Measurements from ENCODE around the gene EFHC2. TPM values are rescaled to one million over a fixed set of nuclear protein-coding genes. Genes with fewer than 3 reads are reported as not detected.
"Not testable (repeated sequence)": the region's sequence is repeated elsewhere in the genome, so short reads cannot be mapped to it uniquely, and the experiment has no call there.

The EFHC2 gene
- total RNA-seq, 1 donor from 2014 or later, result under 0.01 TPM

DNA sequence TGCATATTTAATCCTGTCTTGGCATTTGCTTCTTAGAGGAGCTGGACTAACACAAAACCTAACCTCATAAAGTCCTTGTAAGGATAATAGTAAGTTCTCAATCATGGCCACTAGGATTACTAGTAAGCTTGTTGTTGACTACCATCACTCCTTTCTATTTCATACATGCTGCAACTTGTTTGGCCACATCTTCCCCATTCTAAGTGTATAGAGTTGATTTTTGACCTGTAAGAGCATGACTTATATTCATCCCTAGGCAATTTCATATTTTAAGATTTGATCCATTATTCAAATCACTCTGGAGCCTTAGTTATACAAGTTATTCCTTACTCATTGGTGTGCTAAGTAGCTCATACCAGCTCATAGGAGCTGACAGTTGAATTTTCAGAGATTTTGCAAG, 109.4 kb downstream of the EFHC2 start:
- DNase-seq (ENCODE audit: low read depth, low spot score), result no peak

DNA sequence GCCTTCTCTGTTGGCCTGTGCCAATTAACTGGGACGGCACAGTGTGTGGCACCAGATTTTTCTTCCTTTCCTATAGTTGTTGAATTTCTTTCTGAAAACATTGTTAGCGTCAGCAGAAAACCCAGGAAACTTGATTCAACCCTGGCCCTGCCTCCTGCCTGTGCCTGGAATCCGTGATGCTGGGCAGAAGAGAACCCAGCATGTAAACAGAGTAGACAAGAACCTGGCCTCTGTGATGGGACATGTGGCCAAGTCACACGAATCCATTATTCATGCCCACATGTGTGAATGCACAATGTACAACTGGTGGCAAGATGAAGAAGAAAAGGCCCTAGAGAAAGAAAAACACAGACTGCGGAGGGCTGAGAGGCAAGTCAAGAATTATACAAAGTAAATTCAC, 111.4 kb downstream of the EFHC2 start:
- DNase-seq (ENCODE audit: low read depth, low spot score), result no peak

DNA sequence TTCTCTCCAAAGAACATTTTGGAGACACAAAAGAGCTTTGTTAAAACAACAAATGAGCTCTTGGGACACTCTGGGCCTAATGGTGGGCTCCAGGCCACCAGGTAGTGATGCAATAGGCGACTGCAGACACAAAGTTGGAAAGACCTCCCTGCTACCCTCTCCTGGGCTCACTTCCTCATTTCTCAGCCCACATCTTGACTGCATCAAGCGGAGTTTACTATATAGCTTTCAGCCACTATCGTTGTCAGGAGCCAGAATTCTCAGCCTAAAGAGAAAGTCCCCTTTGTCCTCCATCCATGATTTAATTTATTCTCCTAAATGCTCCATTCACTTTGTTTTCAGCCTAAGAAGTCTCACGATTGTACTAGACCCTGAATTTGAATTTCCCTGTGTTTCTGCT, 114.9 kb downstream of the EFHC2 start:
- no peak for DNase-seq (ENCODE audit: low read depth, low spot score)

DNA sequence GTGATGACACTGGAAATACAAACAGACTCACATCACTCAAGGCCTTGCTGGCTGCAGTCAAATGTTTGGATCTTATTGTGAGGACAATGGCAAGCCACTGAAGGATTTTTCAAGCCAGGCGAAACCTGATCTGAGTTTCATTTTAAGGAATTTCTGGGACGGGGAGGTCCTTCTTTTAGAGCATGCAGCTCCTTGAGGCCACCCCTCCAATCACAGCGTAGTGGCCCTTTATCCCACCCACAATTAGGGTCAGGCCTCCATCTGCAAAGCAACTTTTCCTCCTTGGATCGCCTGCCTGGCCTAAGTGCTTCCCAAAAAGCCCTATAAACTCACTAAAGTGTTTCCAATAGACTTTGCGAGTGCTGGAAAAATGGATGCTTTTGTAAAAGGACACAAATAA, 115.5 kb downstream of the EFHC2 start:
- no peak for DNase-seq (ENCODE audit: low read depth, low spot score)

DNA sequence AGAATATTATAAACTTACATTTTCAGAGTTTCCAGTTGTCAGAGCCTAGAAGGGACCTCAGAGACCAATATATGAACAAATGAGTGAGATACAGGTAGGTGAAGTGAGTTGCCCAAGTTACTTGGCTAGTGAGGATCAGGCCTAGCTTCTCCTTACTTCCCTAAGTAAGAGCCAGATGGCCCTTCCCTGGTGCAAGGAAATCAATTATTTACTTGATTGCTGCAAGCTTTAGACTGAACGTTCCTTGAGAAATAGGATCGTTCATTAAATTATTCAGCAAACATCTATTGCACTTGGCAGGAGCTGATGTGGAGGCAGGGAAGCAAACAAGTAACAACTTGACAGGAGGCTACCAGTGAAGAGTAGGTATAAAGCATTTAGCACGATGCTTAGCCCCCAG, 117.8 kb downstream of the EFHC2 start:
- DNase-seq (ENCODE audit: low read depth, low spot score), result no peak

DNA sequence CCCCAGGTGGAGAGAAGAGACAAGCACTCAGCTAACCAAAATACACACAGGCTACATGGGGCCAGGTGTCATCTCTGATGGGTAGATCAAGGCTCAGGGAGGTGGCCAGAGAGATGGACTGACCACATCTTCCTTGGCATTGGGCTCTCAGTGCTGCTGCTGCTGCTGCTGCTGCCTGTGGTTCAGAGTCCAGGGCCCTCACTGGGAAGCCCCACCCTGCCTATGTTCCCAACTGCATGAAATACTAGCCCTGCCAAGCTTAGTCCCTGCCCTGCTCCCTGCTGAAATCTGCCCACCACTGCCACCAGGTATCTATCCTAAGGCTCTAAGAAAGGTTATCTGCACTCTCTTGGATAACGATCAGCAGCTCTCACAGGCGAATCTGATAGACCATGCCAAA, 118.7 kb downstream of the EFHC2 start:
- DNase-seq (ENCODE audit: low read depth, low spot score), result no peak

DNA sequence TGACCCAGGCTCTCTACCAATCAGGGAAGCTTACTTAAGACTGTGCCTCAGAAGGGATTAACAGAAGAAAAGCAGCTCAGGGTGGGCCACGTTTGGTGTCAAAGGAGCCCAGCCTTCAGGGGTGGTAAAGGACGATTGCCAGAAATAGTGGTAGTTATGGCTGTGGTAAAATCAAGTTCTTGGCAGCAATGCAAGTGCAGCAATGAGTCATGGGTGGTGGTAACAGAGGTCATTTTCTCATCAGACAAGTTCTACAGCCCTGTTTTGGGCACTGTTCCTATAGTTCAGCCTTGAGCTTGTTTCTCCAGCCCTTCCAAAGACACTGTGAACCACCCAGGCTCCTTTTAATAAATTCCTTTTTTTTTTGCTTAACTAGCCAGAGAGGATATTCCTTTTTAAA, 120.3 kb downstream of the EFHC2 start:
- DNase-seq (ENCODE audit: low read depth, low spot score), result no peak

DNA sequence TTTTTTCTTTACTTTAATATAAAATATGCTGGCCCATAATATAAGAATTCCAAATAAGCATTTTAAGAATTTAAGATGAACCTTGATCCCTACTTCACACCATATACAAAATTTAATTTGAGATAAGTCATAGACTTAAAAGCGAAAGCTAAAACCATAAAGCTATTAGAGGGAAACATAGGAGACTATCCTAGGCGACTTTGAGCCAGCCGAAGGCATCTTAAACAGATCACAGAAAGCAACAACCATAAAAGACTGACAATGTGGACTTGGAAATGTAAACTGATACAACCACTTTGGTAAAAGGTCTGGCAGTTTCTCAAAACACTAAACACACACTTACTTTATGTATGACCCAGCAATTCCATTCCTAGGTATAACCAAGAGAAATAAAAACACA, 125.0 kb downstream of the EFHC2 start:
- DNase-seq (ENCODE audit: low read depth, low spot score), result no peak

DNA sequence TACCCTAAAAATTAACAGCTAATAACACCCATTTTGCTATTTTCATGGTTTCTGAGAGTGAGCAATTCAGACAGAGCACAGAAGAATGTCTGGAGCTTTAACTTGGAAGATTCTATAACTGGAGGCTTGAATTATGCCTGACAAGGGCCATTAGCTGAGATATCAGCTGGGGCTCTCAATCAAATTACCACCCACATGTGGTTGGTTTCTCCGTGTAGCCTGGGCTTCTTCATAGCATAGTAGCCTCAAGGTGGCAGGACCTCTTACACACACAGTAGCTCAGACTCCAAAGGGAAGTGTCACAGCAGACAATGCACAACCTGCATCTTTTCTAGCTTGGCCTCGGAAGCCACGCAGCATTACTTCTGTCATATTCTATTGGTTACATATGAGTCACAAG, 127.3 kb downstream of the EFHC2 start:
- no peak for DNase-seq (ENCODE audit: low read depth, low spot score)

DNA sequence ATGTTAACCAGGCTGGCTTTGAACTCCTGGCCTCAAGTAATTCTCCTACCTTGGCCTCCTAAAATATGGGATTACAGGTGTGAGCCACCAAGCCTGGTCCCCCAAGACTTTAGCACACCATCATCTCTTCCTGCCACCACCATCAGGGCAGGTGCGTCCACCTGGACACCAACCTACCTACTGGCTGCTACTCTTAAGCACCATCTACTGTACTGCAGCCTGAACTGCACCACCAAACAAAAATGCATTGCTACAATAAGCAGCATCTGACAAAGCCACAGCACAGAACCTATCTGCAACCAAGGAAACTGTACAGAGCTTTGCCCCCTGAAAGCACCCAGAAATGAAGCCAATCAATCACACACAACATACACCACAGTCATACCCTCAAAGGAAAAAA, 139.7 kb downstream of the EFHC2 start:
- DNase-seq (ENCODE audit: low read depth, low spot score), result no peak

DNA sequence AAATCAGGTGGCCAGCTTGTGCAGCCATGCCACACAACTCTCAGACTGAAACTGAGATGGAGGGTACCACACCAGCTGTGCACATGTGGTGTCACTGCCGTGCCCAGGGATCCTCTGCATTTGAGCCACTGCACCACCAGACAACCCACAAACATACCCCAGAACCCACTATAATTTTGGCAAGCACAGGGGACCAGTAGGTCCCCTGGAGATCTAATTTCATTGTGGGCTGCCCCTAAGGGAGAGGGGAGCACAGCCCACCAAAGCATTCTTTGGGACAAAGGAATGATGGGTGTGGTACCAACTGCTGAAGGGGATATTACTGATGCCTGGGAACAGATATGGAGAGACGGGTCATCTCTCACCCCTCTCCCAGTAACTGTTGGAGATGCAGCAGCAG, 140.9 kb downstream of the EFHC2 start:
- DNase-seq (ENCODE audit: low read depth, low spot score), result no peak

DNA sequence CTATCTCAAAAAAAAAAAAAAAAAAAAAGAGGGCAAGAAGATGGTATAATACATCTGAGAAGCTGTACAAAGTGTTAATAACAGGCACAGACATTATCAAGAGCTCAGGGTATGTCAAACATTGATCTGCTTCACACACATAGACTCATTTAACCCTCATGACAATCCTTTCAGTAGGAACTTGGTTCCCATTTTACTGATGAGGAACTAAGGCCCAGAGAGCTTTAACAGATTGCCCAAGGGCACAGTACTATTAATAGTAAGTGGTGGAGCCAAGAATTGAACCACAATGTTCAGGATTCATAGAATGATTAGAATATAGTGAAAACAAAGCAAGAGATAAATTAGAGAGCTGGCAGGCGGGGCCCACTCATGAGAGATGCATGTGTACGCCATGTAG, 154.4 kb downstream of the EFHC2 start:
- DNase-seq (ENCODE audit: low read depth, low spot score), result no peak

DNA sequence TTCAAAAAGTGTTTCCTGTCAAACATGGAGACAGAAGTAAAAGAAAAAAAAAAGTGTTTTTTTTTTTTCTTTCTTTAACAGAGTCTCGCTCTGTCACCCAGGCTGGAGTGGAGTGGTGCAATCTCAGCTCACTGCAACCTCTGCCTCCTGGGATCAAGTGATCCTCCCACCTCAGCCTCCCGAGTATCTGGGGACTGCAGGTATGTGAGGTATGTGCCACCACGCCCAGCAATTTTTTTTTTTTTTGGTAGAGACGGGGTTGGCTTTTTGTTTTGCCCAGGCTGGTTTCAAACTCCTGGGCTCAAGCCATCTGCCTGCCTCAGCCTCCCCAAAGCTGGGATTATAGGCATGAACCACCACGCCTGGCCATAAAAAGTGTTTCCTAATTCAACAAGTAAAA, 155.6 kb downstream of the EFHC2 start:
- not testable (repeated sequence) for DNase-seq (ENCODE audit: low read depth, low spot score)

DNA sequence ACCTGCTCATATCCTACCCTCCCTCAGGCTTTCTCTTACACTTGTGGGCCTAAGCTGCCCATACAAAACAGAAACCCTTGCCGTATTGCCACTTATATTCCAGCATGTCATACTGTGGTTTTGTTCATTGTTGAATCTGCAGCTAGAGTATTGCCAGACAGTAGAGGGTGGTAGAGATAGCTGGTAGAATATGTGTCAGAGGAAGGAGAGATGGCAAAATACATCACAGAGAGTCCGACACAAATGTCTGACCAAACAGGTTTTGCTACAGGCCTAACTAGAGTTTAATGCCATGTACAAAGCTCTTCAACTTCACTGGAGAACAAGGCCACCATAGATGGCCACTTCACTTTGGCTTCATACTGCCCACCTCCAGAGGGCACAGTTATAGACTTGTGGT, 160.1 kb downstream of the EFHC2 start:
- no peak for DNase-seq (ENCODE audit: low read depth, low spot score)

DNA sequence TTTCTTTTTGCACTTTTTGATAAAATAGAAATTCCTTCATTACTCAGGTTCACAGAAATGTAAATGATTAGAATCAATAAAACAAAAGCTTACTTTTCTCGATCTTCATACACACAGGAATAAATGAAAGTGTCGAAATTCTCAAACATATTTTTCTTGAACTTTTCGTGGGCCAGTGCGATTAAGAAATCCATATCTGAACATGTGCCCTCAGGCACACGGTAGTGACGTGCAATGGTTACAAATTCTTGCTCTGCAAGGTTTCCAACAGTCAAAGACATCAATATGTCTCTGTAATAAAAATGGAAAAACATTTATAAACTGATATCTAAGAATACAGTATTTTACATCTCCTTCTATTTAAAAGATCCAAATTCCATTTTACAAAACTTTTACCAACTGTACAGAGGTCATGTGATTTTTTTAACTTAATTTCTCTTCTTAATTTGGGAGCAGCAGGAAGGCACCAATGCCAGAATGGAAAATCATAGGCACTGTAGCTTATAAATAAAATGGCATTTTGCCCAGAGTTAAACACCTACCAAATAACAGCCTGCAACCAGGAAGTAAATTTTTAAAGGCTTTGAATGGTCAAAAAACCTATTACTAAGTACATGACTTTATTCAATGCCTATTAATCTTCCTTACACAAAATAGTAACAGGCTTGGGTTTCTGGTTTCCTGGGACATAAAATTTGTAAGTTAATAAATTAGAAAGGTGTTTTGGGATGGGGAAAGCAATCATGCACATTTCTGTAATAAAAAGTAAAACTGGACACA, 165.0 kb downstream of the EFHC2 start:
- DNase-seq (ENCODE audit: low read depth, low spot score), result no peak

DNA sequence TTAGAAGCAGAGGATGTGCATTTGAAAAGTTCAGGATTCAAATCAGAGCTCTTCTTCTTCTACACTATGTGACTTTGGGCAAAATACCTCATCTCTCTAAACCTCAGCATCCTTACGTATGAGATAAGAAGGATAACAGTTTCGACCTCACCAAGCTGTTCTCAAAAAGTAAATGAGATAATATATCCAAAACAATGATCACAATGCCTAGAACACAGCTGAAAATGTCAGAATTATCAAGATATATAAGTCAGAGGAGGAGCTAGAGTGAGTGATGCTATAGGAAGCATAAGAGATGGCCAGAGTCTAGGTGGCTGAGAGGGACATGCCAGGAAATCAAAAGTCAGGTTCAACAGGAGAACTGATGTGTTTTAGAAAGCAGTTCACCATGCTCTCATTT, 168.0 kb downstream of the EFHC2 start:
- no peak for DNase-seq (ENCODE audit: low read depth, low spot score)

DNA sequence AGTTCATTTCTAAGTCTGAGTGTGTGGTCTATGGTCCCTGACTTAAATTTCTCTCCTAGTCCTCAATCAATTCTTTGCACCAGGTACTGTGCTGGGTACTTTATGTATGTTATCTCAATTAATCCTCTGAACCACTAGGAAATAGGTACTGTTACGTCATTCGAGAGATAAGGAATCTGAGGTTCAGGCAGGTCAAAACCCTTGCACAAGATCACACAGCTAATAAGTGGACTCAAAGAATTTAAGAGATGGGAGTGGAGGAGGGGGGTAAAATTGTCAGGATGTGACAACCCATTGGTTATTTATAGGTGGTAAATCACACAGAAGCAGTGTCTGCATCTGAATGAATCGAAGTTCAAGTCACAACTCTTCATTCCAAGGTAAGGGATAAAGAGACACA, 169.4 kb downstream of the EFHC2 start:
- DNase-seq (ENCODE audit: low read depth, low spot score), result no peak

DNA sequence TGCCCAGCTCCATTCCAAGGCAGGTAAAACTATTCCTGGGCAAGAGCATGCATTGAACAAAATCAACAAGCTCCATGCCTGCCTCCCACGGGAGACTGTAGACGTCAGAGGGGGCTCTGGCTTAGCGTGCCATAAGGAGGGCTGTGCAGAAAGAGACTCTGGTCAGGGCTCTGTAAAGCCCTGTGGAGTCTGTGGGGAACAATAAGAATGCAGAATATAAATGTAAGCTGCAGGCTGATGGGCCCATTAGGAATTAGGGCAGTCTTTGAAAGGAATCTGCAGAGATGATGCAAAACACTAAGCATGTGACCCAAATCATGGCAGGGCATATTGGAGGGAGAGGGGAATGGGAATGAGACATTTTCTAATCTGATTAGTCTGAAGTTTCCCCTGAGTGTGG, 170.3 kb downstream of the EFHC2 start:
- DNase-seq (ENCODE audit: low read depth, low spot score), result no peak

DNA sequence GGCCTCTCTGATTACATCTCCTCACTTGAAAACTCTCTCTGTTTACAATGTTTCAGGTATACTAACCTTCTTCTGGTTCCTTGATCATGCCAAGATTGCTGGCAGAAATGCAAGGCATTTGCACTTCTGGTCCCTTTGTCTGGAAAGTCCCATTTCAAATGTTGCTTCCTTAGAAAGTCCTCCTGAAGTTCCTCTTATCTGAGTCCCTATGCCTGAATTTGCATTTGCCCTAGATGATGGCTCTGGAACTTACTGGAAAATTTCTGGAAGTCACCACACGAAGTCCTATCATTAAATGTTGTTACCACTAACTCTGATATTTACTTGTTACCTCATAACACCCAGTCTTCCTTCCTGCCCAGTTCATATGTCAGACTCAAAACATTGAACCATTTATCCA, 176.4 kb downstream of the EFHC2 start:
- DNase-seq (ENCODE audit: low read depth, low spot score), result no peak

DNA sequence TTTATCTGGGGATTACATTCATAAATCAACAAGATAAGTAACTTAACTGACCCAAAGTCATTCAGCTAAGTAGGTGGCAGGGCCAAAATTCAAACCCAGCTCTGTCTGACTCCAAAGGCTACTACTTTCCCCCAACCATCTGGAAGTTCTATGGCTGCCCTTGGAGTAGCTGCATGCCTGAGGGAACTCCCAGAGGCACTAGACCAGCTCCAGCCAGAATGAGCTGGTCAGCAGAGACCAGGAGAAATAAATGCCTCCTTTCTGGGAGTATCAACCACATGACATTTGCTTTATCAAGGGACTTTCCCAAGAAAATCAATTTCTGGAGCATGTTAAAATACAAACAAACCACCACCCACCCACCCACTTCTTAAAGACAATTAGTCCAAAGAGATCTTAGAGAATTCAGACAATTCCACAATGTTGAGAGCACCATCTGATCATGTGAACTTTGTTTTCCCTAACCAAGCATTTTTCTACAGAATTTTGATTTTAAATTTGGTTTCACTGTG, 180.5 kb downstream of the EFHC2 start:
- DNase-seq (ENCODE audit: low read depth, low spot score), result no peak

DNA sequence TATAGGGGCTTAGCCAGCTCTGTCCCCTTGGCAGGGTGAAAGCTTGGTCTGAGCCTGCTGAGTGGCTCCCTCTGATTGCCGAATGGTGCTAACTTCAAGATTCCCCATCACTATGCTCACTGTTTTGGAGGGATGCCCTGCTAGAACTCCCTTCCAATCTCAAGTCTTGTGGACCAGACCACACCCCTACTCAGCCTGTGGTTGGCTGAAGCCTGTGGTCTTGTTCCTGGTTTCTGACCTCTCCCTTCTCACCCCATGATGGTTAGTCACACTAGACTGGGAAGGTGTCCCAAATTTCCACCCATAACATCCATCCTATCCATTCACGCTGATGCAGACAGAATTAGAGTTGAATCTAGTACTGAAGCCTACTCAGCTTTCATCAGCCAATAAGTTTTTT, 185.6 kb downstream of the EFHC2 start:
- DNase-seq (ENCODE audit: low read depth, low spot score), result no peak

DNA sequence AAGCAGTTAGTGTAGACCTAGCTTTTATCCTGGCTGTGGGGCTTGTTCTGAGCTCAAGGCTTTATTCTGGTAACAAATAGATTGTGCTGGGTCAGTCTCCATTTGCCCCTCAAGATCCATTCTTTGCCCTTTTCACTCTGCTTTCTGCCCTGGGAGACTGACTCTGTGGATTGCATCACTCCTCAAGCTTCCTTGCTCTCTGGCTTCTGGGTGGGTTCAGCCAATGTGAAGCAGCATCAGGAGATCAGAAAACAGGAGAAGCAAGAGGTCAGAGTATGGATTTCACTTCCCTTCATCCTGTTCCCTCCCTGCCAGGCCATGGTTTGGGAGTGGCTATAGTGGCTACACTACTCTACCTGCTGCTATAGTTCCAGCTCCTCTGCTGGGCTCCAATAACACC, 186.2 kb downstream of the EFHC2 start:
- DNase-seq (ENCODE audit: low read depth, low spot score), result no peak

DNA sequence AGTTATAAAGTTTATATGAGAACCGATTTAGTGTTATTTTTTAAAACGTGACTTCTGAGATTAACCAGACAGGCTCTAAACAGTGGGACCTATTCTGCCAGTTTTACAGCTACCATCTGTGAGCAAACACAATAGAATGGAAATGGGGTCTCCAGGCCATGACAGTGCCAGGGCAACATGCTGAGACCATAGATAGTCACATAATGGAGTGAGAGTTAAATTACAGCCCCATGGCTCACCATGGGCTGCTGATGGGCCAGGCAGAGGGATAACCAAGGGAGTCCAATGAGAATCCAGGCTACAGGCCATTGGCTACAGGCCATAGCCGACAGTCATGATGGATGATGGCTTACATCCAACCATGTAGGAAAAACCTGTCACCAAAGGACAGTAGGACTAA, 186.7 kb downstream of the EFHC2 start:
- no peak for DNase-seq (ENCODE audit: low read depth, low spot score)

DNA sequence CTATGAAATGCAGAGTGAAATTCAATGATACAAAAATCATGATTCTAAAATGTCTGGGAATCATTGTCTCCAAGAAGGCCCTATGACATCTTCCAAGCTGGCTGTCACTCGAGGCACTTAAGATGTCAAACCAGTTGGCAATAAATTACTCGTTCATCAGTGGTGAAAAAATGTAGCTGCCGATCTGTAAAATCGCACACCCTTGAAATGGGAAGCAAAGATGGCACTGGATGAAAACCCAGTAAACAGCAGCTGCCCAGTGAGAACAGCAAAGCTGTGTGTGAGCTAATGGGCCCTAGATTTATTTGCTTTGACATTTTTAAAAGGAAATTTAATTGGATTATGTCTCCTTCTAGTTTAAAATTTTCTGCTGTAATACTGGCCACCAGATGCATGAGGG, 188.3 kb downstream of the EFHC2 start:
- DNase-seq (ENCODE audit: low read depth, low spot score), result no peak

Measured in pulmonary artery endothelial cell (primary cell).